ENCODE measurements around the gene GSG1L2. TPM values are rescaled to one million over a fixed set of nuclear protein-coding genes. Genes with fewer than 3 reads are reported as not detected.

GSG1L2 gene
- total RNA-seq, 2 donors from 2014 or later = not detected

DNA sequence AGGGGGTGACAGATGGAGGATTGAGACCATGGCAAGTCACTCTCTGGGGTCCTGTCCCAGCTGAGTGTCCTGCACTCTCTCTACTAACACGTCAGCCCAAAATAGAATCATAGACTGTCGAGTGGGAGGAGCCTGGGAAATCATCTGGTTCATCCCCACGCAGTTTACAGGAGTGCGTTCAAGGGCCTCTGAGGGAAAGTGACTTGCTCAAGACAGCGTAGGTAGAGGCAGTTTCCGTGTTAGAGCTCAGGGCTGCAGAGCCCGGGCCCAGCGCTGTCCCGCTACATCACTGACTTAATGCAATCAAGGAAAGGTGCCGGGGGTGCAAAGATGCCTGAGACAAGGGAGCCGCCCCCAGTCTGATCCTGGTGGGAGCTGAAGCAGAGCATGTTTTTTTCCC lies 10.3 kb downstream of the GSG1L2 start:
- DNase-seq (no peak), ATAC-seq (no peak)
- WGBS, 2 donors = 29 to 34% methylated on average over 11 of the region's 11 CpGs
- H3K27ac ChIP-seq = no peak overlapping the region
- H3K9me3 ChIP-seq = no peaks in the 10 kb centered on the region
- no peaks in the 10 kb centered on the region for H3K36me3 ChIP-seq (replicated peaks in 1 of 2; ENCODE audit: insufficient read depth in 1 of 2, low read depth in 2 of 2)
- H3K4me3 ChIP-seq = no peak overlapping the region
- TF ChIP-seq POLR2A (IDR thresholded peaks at IDR 0.05) = no peak
- TF ChIP-seq, protein P1, sequence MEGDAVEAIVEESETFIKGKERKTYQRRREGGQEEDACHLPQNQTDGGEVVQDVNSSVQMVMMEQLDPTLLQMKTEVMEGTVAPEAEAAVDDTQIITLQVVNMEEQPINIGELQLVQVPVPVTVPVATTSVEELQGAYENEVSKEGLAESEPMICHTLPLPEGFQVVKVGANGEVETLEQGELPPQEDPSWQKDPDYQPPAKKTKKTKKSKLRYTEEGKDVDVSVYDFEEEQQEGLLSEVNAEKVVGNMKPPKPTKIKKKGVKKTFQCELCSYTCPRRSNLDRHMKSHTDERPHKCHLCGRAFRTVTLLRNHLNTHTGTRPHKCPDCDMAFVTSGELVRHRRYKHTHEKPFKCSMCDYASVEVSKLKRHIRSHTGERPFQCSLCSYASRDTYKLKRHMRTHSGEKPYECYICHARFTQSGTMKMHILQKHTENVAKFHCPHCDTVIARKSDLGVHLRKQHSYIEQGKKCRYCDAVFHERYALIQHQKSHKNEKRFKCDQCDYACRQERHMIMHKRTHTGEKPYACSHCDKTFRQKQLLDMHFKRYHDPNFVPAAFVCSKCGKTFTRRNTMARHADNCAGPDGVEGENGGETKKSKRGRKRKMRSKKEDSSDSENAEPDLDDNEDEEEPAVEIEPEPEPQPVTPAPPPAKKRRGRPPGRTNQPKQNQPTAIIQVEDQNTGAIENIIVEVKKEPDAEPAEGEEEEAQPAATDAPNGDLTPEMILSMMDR (IDR thresholded peaks at IDR 0.05) = no peak
- intact Hi-C loops (cut with DNase I) = no loop called here
- no peaks in the 10 kb centered on the region for H3K27me3 ChIP-seq
- no peaks in the 10 kb centered on the region for H3K4me1 ChIP-seq

DNA sequence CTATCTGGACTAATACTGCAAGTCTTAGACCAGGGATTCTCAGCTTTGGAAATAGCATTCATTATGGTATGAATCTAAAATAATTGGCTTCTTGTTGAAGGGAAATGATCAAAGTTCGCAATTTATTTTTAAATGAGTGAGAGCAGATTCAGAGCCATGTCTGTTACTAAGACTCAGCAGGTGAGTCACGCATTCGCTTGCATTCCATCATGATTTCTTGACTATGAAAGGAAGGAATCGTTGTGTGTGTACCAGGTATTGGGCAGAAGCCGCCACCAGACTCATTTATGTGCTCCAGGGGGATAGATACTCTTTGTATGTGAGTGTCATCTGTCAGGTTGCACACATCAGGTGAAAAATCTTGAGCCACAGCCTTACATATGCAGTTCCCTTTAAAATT lies 10.8 kb downstream of the GSG1L2 start:
- ATAC-seq (no peak), DNase-seq (no peak)
- intact Hi-C loops (cut with DNase I) = no loop called here
- Histone ChIP-seq H3K4me3 (no peak overlapping the region), H3K4me1 (no peaks in the 10 kb centered on the region), H3K36me3 (replicated peaks in 1 of 2; ENCODE audit: insufficient read depth in 1 of 2, low read depth in 2 of 2) (no peaks in the 10 kb centered on the region), H3K27ac (no peak overlapping the region), H3K27me3 (no peaks in the 10 kb centered on the region), H3K9me3 (no peaks in the 10 kb centered on the region)
- 67 to 77% methylated on average over 5 of the region's 5 CpGs for WGBS, 2 donors
- no peak for TF ChIP-seq POLR2A (IDR thresholded peaks at IDR 0.05)
- TF ChIP-seq, protein P1 (IDR thresholded peaks at IDR 0.05) = no peak

DNA sequence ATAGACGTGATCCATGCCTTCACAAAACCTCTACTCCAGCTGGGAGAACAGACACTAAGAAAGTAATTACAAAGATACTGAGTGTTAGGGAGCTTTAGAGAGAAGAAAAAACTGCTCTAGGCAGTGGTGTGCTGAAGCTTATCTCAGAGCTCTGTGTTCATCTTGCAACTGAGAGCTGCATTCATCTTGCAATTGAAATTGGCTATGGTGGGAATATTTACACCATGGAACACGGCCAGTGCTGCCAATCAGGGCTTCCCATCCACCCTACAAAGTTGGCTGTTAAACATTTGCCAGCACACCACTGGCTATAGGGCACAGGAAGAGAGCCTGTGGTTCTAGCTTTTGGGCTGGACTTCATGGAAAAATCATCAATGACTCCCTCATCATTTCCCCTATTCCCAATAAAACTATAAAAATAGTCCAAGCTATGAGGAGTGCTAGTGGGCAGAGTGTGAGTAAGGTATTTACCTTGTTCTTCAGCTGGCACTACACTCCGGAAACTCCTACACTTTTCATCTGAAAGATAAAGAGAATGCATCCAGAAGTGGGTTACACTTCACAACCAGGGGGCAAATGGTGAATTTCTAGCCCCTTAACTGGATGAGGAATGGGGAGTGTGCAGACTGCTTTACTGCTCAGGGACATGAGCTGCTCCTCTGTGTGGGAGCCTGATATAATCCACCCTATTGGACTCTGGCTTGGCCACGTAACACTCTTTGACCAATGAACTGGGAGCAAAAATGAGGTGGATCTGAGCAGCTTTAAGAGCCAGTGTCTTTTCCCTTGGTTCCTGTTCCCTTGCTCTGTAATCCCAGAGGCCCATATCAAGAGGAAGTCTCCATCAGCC lies 11.6 kb downstream of the GSG1L2 start:
- 39 to 43% methylated on average over 3 to 4 of the region's 4 CpGs for WGBS, 2 donors
- no peak overlapping the region for H3K4me3 ChIP-seq
- no peaks in the 10 kb centered on the region for H3K36me3 ChIP-seq (replicated peaks in 1 of 2; ENCODE audit: insufficient read depth in 1 of 2, low read depth in 2 of 2)
- intact Hi-C loops (cut with DNase I) = no loop called here
- DNase-seq (no peak), ATAC-seq (no peak)
- H3K27me3 ChIP-seq = no peaks in the 10 kb centered on the region
- H3K9me3 ChIP-seq = no peaks in the 10 kb centered on the region
- TF ChIP-seq, protein P1 (IDR thresholded peaks at IDR 0.05) = no peak
- TF ChIP-seq POLR2A (IDR thresholded peaks at IDR 0.05) = no peak
- H3K27ac ChIP-seq = no peak overlapping the region
- H3K4me1 ChIP-seq = no peaks in the 10 kb centered on the region

DNA sequence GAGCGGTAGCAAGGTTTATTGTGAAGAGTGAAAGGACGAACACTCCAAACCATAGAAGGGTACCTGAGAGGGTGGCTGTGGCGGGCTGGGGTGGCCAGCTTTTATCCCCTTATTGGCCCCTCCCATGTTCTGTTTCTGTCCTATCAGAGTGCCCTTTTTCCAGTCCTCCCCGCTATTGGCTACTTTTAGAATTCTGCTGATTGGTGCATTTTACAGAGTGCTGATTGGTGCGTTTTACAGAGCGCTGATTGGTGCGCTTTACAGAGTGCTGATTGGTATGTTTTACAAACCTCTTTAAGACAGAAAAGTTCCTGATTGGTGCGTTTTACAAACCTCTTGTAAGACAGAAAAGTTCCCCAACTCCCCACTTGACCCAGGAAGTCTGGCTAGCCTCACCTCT lies 12.5 kb downstream of the GSG1L2 start:
- no peak for DNase-seq
- H3K27me3 ChIP-seq = no peaks in the 10 kb centered on the region
- H3K36me3 ChIP-seq (replicated peaks in 1 of 2; ENCODE audit: insufficient read depth in 1 of 2, low read depth in 2 of 2) = no peaks in the 10 kb centered on the region
- intact Hi-C loops (cut with DNase I) = no loop called here
- 72 to 80% methylated on average over 8 of the region's 8 CpGs for WGBS, 2 donors
- TF ChIP-seq, protein P1 (IDR thresholded peaks at IDR 0.05) = no peak
- no peak for TF ChIP-seq POLR2A (IDR thresholded peaks at IDR 0.05)
- no peak for ATAC-seq
- no peaks in the 10 kb centered on the region for H3K9me3 ChIP-seq
- H3K4me1 ChIP-seq = no peaks in the 10 kb centered on the region
- H3K27ac ChIP-seq = no peak overlapping the region
- H3K4me3 ChIP-seq = no peak overlapping the region

DNA sequence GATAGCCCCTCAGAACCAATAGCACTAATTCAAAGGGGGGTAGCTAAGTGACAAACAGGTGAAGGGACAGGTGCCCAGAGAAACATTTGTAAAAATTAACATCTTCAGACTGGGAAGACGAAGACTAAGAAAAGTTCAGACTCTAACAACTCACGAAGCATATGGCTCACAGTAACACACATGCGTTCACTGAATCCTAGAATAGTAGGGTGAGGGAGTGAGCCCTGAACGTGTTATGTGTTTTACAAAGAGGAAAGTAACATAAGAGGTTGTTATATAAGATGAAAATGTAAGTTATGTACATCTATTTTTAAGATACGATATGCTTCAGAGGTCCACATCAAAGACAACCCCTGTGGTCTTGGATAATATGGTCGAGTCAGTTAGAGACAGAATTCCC lies 15.2 kb downstream of the GSG1L2 start:
- Histone ChIP-seq H3K27ac (no peak overlapping the region), H3K4me1 (no peaks in the 10 kb centered on the region), H3K36me3 (replicated peaks in 1 of 2; ENCODE audit: insufficient read depth in 1 of 2, low read depth in 2 of 2) (no peaks in the 10 kb centered on the region), H3K4me3 (no peak overlapping the region), H3K9me3 (no peaks in the 10 kb centered on the region), H3K27me3 (no peaks in the 10 kb centered on the region)
- 42 to 45% methylated on average over 6 of the region's 6 CpGs for WGBS, 2 donors
- DNase-seq (no peak), ATAC-seq (no peak)
- intact Hi-C loops (cut with DNase I) = no loop called here
- no peak for TF ChIP-seq POLR2A (IDR thresholded peaks at IDR 0.05)
- TF ChIP-seq, protein P1 (IDR thresholded peaks at IDR 0.05) = no peak
